Activated CD8-positive, alpha-beta T cell treated with anti-CD3 and anti-CD28 coated beads for 36 hours (primary cell): Measurements from ENCODE around the gene LRP1B. TPM values are rescaled to one million over a fixed set of nuclear protein-coding genes. Genes with fewer than 3 reads are reported as not detected.

Experiments
- ATAC-seq: fragments of 200-7000 bp; cut with Tn5 transposase; one replicate; pipeline ENCODE4 v1.10.0; 2021; ENCODE audit warnings: mild to moderate bottlenecking, moderate library complexity
- CTCF ChIA-PET: fragments of 350-600 bp; sonication (Branson Sonifier 250); formaldehyde crosslinking; loops from one replicate; lab custom pipeline; 2021; ENCODE audit warnings: antibody characterized with exemption; lab: Charles Lee
- POLR2A ChIA-PET: fragments of 350-600 bp; sonication (Branson Sonifier 250); formaldehyde crosslinking; loops from one replicate; lab custom pipeline; 2021; ENCODE audit warnings: antibody characterized with exemption; lab: Charles Lee
- DNase-seq: peaks from one replicate; pipeline ENCODE4 v3.0.0-alpha.2; 2020
- H3K27ac Mint-ChIP-seq: one replicate; pipeline ENCODE4 v1.8.0; 2021; ENCODE audit warnings: mild to moderate bottlenecking, mixed read lengths
- H3K27me3 Mint-ChIP-seq: one replicate; pipeline ENCODE4 v1.8.0; 2021; ENCODE audit warnings: mixed read lengths
- H3K36me3 Mint-ChIP-seq: one replicate; pipeline ENCODE4 v1.8.0; 2021; ENCODE audit warnings: low read depth, mixed read lengths
- H3K4me1 Mint-ChIP-seq: one replicate; pipeline ENCODE4 v1.8.0; 2021; ENCODE audit warnings: low read depth, mixed read lengths
- H3K4me3 Mint-ChIP-seq: one replicate; pipeline ENCODE4 v1.8.0; 2021; ENCODE audit warnings: mild to moderate bottlenecking, moderate library complexity, mixed read lengths
- H3K9me3 Mint-ChIP-seq: one replicate; pipeline ENCODE4 v1.8.0; 2021; ENCODE audit warnings: mixed read lengths
- intact Hi-C: fragments of 100-400 bp; cut with micrococcal nuclease; formaldehyde crosslinking; loops from one replicate; pipeline ENCODE4 v1.10.0; 2022
- total RNA-seq, 2 experiments: library from RNA; stranded (reverse); gene quantifications; one replicate each; pipeline ENCODE4 v1.2.3, GENCODE V29; 2021
- TF ChIP-seq, protein P1 (sequence below): fragments of 200-600 bp; IDR thresholded peaks from one replicate; pipeline ENCODE4 v1.8.0; 2022; ENCODE audit warnings: antibody characterized with exemption, mild to moderate bottlenecking

The LRP1B gene
- total RNA-seq, 2 experiments from 2014 or later: not detected

DNA sequence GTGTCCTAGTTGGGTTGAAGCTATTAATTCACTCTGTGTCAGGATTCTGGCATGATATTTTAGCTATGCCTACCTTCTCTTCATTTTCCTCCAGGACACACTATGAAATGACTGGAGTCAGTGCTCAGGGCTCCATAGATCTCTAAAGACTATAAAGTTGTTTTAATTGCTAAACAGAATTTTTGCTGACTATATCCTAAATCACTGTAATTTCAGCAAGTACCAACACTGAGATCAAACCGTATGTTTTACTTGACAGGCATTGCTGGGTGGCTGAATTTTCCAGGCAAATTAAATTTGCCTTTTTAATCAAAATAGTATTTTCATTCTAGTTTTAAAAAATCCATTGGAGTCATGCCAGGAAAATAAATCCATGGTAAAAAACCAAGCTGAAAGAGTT lies 138.1 kb downstream of the LRP1B start:
- H3K36me3 Mint-ChIP-seq: no peaks in the 10 kb centered on the region
- TF ChIP-seq, protein P1, sequence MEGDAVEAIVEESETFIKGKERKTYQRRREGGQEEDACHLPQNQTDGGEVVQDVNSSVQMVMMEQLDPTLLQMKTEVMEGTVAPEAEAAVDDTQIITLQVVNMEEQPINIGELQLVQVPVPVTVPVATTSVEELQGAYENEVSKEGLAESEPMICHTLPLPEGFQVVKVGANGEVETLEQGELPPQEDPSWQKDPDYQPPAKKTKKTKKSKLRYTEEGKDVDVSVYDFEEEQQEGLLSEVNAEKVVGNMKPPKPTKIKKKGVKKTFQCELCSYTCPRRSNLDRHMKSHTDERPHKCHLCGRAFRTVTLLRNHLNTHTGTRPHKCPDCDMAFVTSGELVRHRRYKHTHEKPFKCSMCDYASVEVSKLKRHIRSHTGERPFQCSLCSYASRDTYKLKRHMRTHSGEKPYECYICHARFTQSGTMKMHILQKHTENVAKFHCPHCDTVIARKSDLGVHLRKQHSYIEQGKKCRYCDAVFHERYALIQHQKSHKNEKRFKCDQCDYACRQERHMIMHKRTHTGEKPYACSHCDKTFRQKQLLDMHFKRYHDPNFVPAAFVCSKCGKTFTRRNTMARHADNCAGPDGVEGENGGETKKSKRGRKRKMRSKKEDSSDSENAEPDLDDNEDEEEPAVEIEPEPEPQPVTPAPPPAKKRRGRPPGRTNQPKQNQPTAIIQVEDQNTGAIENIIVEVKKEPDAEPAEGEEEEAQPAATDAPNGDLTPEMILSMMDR: no peak
- H3K9me3 Mint-ChIP-seq: peaks cover 4% of the 10 kb centered on the region
- ChIA-PET CTCF (no interaction called here), POLR2A (interaction anchor here (1.4 kb wide), 1 partner anchor 617 kb away, joined by 3 read pairs; no protein-coding TSS in a partner anchor)
- no peaks in the 10 kb centered on the region for H3K4me1 Mint-ChIP-seq
- no peak for ATAC-seq
- DNase-seq: no peak
- H3K27me3 Mint-ChIP-seq: no peaks in the 10 kb centered on the region
- no peak overlapping the region for H3K4me3 Mint-ChIP-seq
- no peak overlapping the region for H3K27ac Mint-ChIP-seq
- intact Hi-C loops: no loop called here

DNA sequence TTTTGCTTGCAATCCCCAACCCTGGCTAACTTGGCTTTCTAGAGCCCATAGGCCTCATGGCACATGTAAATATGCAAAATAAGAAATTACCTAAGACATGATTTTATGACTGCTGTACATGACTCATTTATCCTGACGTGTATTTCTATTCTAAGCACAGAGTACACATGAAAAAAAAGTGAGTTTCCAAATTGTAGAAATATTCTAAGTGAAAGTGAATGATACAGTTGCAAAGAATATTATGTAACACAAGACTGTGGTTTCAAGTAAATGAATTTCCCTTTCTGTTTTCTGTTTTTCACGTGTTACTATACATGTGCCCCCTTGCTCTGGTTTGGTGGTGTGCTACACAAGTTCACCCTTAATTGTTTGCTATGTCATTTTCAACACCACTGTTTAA lies 162.4 kb downstream of the LRP1B start:
- ChIA-PET POLR2A (no interaction called here), CTCF (no interaction called here)
- ATAC-seq (no peak), DNase-seq (no peak)
- intact Hi-C loops: no loop called here
- H3K4me3 Mint-ChIP-seq: no peak overlapping the region
- no peak overlapping the region for H3K27ac Mint-ChIP-seq
- H3K4me1 Mint-ChIP-seq: no peaks in the 10 kb centered on the region
- TF ChIP-seq, protein P1: no peak
- H3K36me3 Mint-ChIP-seq: no peaks in the 10 kb centered on the region
- H3K9me3 Mint-ChIP-seq: peaks cover 2% of the 10 kb centered on the region
- H3K27me3 Mint-ChIP-seq: no peaks in the 10 kb centered on the region

DNA sequence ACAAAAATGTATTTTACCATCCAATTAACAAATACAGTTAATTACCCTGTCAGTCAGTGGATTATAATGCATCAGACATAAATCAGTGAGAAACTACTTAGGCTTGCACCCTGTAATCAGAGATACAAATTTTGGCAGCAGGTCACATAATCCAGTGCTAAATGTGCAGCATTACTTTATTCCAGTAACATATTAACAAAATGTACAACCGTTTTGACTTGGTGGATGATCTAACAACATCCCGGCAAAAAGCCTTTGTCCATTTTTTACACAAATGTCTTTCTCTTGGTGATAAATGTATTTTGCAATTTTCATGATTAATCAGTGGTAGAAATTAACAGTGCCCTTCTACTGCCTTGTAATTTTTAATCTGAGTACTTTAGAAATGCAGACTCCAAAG lies 162.8 kb downstream of the LRP1B start:
- Mint-ChIP-seq H3K4me1 (no peaks in the 10 kb centered on the region), H3K9me3 (peaks cover 2% of the 10 kb centered on the region), H3K27me3 (no peaks in the 10 kb centered on the region), H3K27ac (no peak overlapping the region), H3K4me3 (no peak overlapping the region), H3K36me3 (no peaks in the 10 kb centered on the region)
- intact Hi-C loops: no loop called here
- ChIA-PET CTCF (no interaction called here), POLR2A (no interaction called here)
- ATAC-seq (no peak), DNase-seq (no peak)
- TF ChIP-seq, protein P1: no peak

DNA sequence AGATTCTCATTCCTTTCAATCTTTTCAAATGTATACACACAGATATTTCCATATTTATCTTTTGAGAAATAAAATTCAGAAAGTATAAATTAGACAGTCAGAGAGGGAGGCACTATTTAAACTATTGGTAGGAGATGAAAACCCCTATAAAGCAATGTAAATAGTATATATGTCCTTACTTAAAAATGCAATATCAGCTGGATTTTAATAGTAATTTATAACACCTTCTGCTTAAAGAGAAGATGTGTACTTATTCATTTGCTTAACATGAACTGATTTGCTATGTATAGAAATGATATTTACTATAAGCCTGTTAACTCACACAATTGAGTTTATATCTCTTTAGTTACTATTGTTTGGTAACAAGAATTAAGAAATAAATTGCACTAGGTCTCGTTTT lies 163.3 kb downstream of the LRP1B start:
- no peak for ATAC-seq
- intact Hi-C loops: no loop called here
- H3K36me3 Mint-ChIP-seq: no peaks in the 10 kb centered on the region
- H3K27me3 Mint-ChIP-seq: no peaks in the 10 kb centered on the region
- no peak overlapping the region for H3K4me3 Mint-ChIP-seq
- TF ChIP-seq, protein P1: no peak
- H3K27ac Mint-ChIP-seq: no peak overlapping the region
- POLR2A ChIA-PET: no interaction called here
- CTCF ChIA-PET: no interaction called here
- DNase-seq: no peak
- H3K4me1 Mint-ChIP-seq: no peaks in the 10 kb centered on the region
- H3K9me3 Mint-ChIP-seq: peaks cover 2% of the 10 kb centered on the region

DNA sequence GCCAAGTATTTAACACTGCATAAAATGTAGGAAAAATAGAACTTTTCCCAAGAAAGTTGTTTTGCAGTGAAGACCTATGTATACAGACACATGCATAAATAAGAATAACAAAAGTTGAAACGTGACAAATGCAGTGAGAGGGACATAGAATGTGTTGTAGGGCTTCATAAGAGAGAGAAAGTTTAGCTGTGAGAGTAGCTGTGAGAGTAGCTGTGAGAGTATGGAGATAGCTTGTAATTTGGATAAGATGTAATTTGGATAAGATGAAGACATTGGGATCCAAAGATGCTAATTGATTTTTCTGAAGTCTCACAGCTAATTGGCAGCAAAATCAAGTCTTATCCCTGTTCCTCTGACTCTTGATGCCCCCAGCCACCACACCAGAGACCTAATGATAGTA lies 170.9 kb downstream of the LRP1B start:
- Mint-ChIP-seq H3K36me3 (no peaks in the 10 kb centered on the region), H3K27ac (no peak overlapping the region), H3K4me1 (no peaks in the 10 kb centered on the region), H3K4me3 (no peak overlapping the region), H3K9me3 (peaks cover 4% of the 10 kb centered on the region), H3K27me3 (no peaks in the 10 kb centered on the region)
- DNase-seq (no peak), ATAC-seq (no peak)
- ChIA-PET CTCF (no interaction called here), POLR2A (no interaction called here)
- intact Hi-C loops: no loop called here
- TF ChIP-seq, protein P1: no peak
